Measurements from ENCODE around the gene NELL1.

Gene NELL1

GRCh38 chr11:21447871-21448270, 778.5 kb downstream of the NELL1 start:
- no peak for DNase-seq

- no peak for DNase-seq
Observed at GRCh38 chr11:21456186-21456585, 786.8 kb downstream of the NELL1 start.

DNA sequence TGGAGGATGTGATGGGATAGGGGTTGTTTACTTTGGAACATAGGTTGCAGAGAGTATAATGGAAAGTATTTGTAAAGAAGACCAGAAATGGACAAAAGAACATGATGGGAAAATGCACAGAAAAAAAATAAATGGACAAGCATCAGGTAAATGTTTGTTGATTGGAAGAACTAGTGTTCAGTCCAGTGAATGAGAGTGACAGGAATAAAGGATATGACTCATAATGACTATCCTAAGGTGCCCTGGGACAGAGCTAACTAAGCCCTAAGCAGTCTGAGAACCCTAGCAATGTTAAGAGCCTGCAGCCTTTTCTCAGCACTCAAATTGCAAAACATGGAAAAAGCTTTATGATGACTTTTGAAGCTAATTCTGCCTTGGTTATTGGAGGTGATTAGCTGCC, 790.7 kb downstream of the NELL1 start:
- DNase-seq: no peak

DNA sequence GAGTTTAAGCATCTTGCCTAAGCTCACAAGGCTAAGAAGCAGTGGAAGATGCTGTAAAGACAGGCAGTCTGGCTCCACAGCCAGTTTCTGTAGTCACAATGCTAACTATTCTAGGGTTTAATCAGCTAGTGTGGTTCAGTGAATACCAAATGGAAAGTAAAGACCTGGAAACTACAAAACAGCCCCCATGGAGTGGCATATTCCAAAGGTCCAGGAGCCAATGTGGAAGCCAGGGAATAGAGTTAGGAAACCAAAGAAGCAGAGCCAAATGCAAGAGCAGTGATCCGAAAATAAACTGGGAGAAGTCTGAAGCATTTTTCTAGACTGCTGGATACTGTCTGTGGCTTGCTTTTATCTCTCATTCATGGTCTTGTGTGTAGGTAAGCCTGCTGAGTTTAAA, 792.3 kb downstream of the NELL1 start:
- no peak for DNase-seq

DNA sequence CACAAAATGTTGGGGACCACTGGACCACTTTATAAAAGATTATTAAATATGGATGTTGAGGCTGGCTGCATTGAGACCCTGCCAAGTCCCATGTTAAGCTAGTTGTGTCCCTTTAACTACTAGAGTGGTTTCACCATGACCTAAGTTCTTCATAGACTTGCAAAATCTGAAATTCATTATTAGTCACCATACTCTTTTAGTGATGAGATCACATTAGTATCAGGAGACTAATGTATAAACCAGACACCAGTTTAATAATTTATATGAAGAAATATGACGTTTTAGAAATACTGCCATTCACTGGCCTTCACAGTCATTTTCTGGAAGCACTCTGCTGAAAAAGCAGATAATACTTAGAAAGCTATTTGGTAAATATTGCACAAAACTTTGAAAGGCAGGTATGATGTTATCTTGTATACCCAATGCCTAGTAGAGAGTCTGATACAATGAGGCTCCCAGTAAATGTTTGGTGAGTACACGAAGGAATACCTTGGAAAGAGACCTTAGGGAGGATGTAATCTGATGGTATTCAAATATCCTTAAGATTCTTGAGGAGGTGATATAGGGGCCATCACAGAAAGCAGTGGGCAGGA, 795.3 kb downstream of the NELL1 start:
- no peak for DNase-seq

- DNase-seq: no peak
Observed at GRCh38 chr11:21465203-21465602, 795.8 kb downstream of the NELL1 start.

- no peak for DNase-seq
Observed at GRCh38 chr11:21465920-21466319, 796.5 kb downstream of the NELL1 start.

DNA sequence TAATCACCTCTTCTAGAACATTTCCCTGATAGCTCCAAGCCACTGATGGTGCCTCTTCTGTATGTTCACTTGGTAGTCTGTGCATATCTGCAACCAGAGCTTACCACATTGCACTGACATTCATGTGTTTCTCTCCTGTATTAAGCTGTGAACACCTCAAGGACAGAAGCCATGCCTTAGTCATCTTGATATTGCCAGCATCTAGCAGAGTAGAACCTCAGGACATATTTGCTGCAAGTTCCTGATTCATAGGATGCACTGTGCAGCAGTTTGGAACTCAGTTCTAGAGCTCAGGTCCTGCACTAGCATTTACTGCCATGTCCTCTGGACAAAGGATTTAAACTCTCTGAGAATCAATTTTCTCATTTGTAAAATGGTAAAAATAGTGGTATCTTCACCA, 801.1 kb downstream of the NELL1 start:
- no peak for DNase-seq

- DNase-seq: no peak
Observed at GRCh38 chr11:21472261-21472660, 802.9 kb downstream of the NELL1 start.

DNA sequence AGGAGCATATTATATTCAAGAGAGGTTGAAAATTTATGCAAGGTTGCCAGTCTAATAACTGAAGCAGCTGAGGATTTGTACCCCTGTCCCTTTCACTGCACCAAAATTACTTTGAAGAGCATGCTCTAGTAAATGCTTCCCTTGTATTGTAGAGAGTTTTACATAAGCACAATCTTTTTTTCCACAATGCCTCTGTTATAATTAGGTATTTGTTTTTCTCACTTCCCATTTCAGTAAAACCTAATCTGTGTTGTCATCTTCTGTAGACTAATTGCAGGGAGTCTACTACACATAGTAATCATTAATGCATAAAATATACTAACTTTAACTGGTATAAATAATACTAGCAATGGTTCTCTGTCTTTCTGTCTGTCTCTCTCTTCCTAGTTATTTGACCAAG, 805.1 kb downstream of the NELL1 start:
- DNase-seq: no peak

DNA sequence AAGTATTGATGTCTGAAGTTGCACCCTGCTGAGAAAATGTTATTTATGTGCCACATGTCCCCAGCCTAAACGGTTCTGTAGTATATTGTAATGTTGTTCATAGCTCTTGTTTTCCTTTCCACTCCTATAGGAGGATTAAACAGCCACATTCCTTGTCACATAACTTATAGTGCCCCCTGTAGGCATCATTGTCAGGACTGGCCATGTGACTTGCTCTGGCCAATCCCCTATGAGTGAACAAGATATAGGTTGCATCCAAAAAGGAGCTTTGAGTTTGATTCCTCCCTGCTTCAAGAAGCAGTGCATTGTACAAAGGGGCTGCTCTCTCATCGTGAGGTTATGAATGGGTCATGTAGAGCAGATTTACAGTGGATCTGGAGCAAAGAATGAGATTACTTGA, 805.9 kb downstream of the NELL1 start:
- no peak for DNase-seq

DNA sequence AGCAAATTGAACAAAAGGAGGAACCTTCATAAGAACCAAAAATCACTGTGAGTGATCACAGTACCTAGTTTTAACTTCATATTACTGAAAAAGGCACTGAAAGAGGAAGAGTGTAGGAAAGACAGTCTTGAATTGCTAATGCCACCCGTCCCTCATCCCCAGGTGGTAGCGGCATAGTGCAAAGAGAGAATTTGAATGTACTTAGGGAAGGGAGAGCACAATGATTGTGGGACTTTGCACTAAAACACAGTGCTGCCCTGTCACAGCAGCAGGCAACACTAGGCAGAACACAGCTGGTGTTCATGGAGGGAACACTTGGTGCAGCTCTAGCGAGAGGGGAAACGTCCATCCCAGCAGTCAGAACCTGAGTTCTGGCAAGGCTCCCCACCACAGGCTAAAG, 807.2 kb downstream of the NELL1 start:
- no peak for DNase-seq

GRCh38 chr11:21480240-21480639, 810.9 kb downstream of the NELL1 start:
- DNase-seq: no peak

GRCh38 chr11:21481255-21481654, 811.9 kb downstream of the NELL1 start:
- DNase-seq: no peak

- no peak for DNase-seq
Observed at GRCh38 chr11:21484039-21484438, 814.7 kb downstream of the NELL1 start.

GRCh38 chr11:21485006-21485405, 815.6 kb downstream of the NELL1 start:
- no peak for DNase-seq

DNA sequence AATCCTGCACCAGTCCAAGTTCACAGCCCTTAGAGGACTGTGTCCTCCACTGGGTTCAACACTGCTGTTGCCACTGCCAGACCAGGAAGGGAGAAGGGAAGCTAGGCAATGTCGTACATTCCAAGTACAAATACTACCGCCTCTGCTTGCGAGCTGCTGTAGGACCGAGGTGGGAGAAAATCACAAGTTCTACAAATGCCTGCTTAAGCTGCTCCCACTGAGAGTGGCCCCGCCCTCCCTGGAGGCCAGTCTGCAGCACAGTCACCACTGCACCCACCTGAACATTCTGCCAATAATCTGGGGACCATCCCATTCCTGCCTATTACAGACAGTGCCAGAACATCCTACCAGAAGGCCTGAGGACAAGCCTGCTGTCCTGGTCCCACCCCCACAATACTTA, 816.0 kb downstream of the NELL1 start:
- DNase-seq: no peak

GRCh38 chr11:21489416-21490115, 820.2 kb downstream of the NELL1 start:
- no peak for DNase-seq

GRCh38 chr11:21492931-21493330, 823.5 kb downstream of the NELL1 start:
- no peak for DNase-seq

DNA sequence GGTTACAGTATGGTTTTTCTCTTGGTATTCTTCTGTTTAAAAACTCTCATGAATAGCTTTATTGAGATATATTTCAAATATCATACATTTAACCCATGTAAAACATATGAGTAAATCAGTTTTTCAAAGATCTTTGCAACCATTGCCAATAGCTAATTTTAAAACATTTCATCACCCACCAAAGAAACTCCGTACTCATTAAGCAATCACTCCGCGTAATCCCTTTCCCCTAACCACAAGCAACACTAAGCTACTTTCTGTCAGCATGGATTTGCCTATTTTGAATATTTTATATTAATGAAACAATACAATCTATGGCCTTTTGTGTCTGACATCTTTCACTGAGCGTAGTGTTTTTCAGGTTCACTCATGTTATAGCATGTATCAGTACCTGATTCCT, 825.6 kb downstream of the NELL1 start:
- no peak for DNase-seq

DNA sequence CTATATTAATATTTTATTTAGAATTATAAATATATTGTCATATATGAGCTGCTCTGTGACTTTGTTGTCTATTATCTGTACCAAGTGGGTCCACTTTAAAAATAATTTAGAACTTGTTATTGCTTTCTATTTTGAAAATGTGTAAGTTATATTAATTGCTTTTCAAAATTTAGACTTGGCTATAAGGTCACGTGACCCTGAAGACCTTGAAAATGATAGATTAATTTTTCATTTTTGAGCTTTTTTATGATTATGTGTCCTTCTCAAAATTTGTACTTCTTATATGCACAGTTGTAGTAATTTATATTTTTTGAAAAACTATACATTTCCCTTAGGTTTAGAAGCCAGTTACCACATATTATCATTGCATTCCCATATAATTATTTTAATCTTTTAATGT, 826.5 kb downstream of the NELL1 start:
- DNase-seq: no peak

GRCh38 chr11:21501245-21501644, 831.9 kb downstream of the NELL1 start:
- DNase-seq: no peak

- DNase-seq: no peak
Observed at GRCh38 chr11:21505070-21505469, 835.7 kb downstream of the NELL1 start.

GRCh38 chr11:21511835-21512440, 842.6 kb downstream of the NELL1 start:
- peak; percentile 65 for DNase-seq

GRCh38 chr11:21514316-21514715, 844.9 kb downstream of the NELL1 start:
- no peak for DNase-seq
